ENCODE results near the gene CFAP100.

DNA sequence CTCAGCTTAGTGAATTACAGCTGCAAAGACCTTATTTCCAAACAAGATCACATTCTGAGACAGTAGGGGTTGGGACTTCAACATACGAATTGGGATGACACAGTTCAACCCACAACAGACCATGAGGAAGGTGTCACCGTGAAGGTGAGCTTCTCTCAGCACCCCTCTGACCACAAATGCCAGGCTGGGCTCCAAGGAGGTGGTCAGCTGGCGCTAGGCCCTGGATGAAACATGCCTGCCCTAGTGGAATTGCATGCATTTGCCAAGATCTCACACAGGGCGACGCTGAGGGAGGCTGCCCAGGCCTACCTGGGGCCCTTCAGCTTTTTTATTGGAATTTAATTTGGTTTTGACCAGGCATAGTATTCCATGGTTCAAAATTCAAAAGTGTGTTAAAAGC, 1.8 kb downstream of the CFAP100 start:
- TF ChIP-seq ZNF274 (IDR thresholded peaks at IDR 0.05; ENCODE audit: low read length) = no peak
- TF ChIP-seq ZNF274 (tag by site-specific recombination; IDR thresholded peaks at IDR 0.05; ENCODE audit: borderline replicate concordance) = no peak
- TF ChIP-seq TCF7L2 (IDR thresholded peaks at IDR 0.05; ENCODE audit: borderline replicate concordance, low read depth, low read length) = no peak
- no peak for TF ChIP-seq ZNF510 (tag by site-specific recombination; IDR thresholded peaks at IDR 0.05; ENCODE audit: insufficient replicate concordance)
